Pancreas (tissue), 10 donors: ENCODE data around the gene TUBGCP2. TPM values are rescaled to one million over a fixed set of nuclear protein-coding genes. Genes with fewer than 3 reads are reported as not detected.

Experiments used
- ATAC-seq, 4 donors: fragments of 200-7000 bp; cut with Tn5 transposase; one replicate each; pipeline versions ENCODE4 v1.8.0 to v1.9.1; 2020; ENCODE audit warnings: mild to moderate bottlenecking in 4 of 4, moderate library complexity in 4 of 4
- DNase-seq, 6 donors: peaks; one replicate each; pipeline ENCODE4 v3.0.0-alpha.2; 2020
- FAIRE-seq: peaks from 2 replicates; lab custom pipeline; 2012; peaks lifted over from hg19 to GRCh38; lab: Jason Lieb, UNC
- H3K27ac ChIP-seq, 4 donors: fragments of 200-600 bp; sonication (generic); 1 replicate in 3 of 4; 2 replicates in 1 of 4; pipeline versions ENCODE4 v1.5.0 to v1.8.0; 2020
- H3K27me3 ChIP-seq, 4 donors: fragments of 200-600 bp; one replicate each; pipeline ENCODE4 v1.8.0; 2021
- H3K36me3 ChIP-seq, 3 donors: fragments of 200-600 bp; sonication (generic) in 1 of 3; one replicate each; pipeline versions ENCODE4 v1.5.0 to v1.8.0; 2020 to 2021
- H3K4me1 ChIP-seq, 3 donors: fragments of 200-600 bp; one replicate each; pipeline ENCODE4 v1.8.0; 2021
- H3K4me3 ChIP-seq, 4 donors: fragments of 200-600 bp; sonication (generic) in 2 of 4; one replicate each; pipeline versions ENCODE4 v1.5.0 to v1.8.0; 2020 to 2021
- H3K9me3 ChIP-seq, 4 donors: fragments of 200-600 bp; one replicate each; pipeline ENCODE4 v1.8.0; 2021
- WGBS, 2 donors: extraction: QIAGEN DNeasy Blood & Tissue Kit; methylation state at CpG; one replicate each; pipeline ENCODE4 v1.1.7; 2013; 5-methylcytosine and 5-hydroxymethylcytosine counted together
- intact Hi-C, 3 donors: fragments of 100-400 bp; cut with DNase I; formaldehyde crosslinking; loops; one replicate each; pipeline versions ENCODE4 v1.11.1 to v1.14.2; 2022
- polyA plus RNA-seq, 2 donors: library from polyadenylated mRNA; stranded (reverse); fragments of 200-250 nt; gene quantifications; one replicate each; pipeline ENCODE4 v1.2.3, GENCODE V29; 2013
- total RNA-seq, 6 donors: library from RNA; stranded (reverse); fragmentation: NEBNext Ultra II Directional in 4 of 6; extraction: Animal tissue kit (Norgen Biotek cat#: 25700) in 4 of 6; gene quantifications; one replicate each; pipeline versions ENCODE4 v1.2.1 to v1.2.4, GENCODE V29; 2021 to 2023
- TF ChIP-seq, protein P1 (sequence below), 4 donors: fragments of 200-600 bp; sonication (generic) in 3 of 4; IDR thresholded peaks; one replicate each; pipeline versions ENCODE4 v1.5.0 to v1.8.0; 2021; ENCODE audit warnings: antibody characterized with exemption in 4 of 4
- donor health status: healthy with polysubstance abuse.
- donor health status: DM: no; HTN: no; CAD: no; lungs with moderate emphysema.
- donor health status: DM: no; HTN: no; CAD: no.
- donor health status: control.
- donor health status: control.
- donor health status: Bipolar disorder and iron deficiency.
- donor health status: DM: yes; HTN: yes; CAD: no.
- donor health status: DM: no; HTN: no; CAD: no.
- donor health status: DM: no; HTN: no; CAD: no.
- donor health status: DM: yes; HTN: yes; CAD: no.

TUBGCP2 gene
- total and polyA plus RNA-seq, 8 donors = 23.5 to 161 (median 29.3) TPM

DNA sequence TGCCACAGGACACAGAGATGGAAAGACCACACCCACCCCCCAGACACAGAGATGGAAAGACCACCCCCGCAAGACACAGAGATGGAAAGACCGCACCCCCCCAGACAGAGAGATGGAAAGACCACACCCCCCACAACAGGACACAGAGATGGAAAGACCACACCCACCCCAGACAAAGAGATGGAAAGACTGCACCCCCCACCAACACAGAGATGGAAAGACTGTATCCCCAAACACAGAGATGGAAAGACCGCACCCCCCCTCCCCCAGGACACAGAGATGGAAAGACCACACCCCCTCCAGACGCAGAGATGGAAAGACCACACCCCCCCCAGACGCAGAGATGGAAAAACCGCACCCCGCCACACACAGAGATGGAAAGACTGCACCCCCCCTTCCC, 8.1 kb upstream of the TUBGCP2 start:
- FAIRE-seq (no peak), ATAC-seq (no peak), DNase-seq (no peak)
- WGBS, 2 donors = 68 to 75% methylated on average over 7 of the region's 7 CpGs
- intact Hi-C loops = no loop called here
- H3K27me3 ChIP-seq = no peaks in the 10 kb centered on the region
- no peak overlapping the region for H3K4me3 ChIP-seq
- H3K36me3 ChIP-seq = peaks cover 0 to 9% (median 4%) of the 10 kb centered on the region in 3 donors
- no peak overlapping the region for H3K27ac ChIP-seq
- TF ChIP-seq, protein P1, sequence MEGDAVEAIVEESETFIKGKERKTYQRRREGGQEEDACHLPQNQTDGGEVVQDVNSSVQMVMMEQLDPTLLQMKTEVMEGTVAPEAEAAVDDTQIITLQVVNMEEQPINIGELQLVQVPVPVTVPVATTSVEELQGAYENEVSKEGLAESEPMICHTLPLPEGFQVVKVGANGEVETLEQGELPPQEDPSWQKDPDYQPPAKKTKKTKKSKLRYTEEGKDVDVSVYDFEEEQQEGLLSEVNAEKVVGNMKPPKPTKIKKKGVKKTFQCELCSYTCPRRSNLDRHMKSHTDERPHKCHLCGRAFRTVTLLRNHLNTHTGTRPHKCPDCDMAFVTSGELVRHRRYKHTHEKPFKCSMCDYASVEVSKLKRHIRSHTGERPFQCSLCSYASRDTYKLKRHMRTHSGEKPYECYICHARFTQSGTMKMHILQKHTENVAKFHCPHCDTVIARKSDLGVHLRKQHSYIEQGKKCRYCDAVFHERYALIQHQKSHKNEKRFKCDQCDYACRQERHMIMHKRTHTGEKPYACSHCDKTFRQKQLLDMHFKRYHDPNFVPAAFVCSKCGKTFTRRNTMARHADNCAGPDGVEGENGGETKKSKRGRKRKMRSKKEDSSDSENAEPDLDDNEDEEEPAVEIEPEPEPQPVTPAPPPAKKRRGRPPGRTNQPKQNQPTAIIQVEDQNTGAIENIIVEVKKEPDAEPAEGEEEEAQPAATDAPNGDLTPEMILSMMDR (IDR thresholded peaks at IDR 0.05) = no peak
- H3K9me3 ChIP-seq = no peaks in the 10 kb centered on the region
- no peaks in the 10 kb centered on the region for H3K4me1 ChIP-seq

DNA sequence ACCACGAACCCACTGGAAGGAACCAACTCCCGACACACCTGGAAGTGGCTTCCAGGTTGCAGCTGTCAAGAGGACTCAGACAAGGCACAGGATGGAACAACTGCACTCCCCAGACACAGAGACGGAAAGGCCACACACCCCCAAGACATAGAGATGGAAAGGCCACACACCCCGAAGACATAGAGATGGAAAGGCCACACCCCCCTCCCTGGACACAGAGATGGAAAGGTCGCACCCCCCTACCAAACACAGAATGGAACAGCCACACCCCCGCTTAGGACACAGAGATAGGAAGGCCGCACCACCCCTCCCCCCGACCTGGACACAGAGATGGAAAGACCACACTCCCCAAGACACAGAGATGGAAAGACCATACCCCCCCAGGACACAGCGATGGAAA, 7.6 kb upstream of the TUBGCP2 start:
- no peaks in the 10 kb centered on the region for H3K9me3 ChIP-seq
- WGBS, 2 donors = 86 to 92% methylated on average over 9 of the region's 9 CpGs
- no peak overlapping the region for H3K4me3 ChIP-seq
- no peaks in the 10 kb centered on the region for H3K4me1 ChIP-seq
- no peak overlapping the region for H3K27ac ChIP-seq
- peaks cover 0 to 11% (median 4%) of the 10 kb centered on the region in 3 donors for H3K36me3 ChIP-seq
- intact Hi-C loops = no loop called here
- FAIRE-seq = no peak
- DNase-seq = no peak
- ATAC-seq = no peak
- no peaks in the 10 kb centered on the region for H3K27me3 ChIP-seq
- TF ChIP-seq, protein P1 (IDR thresholded peaks at IDR 0.05) = no peak

DNA sequence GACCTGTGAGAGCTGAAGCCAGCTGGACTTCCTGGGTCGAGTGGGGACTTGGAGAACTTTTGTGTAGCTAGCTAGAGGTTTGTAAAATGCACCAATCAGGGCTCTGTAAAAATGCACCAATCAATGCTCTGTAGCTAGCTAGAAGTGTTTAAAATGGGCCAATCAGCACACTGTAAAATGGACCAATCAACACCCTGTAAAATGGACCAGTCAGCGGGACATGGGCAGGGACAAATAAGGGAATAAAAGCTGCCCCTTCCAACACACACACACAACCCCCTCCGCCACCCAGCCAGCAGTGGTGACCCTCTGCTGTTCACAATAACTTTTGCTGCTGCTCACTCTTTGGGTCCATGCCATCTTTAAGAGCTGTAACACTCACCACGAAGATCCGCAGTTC, 7.2 kb upstream of the TUBGCP2 start:
- TF ChIP-seq, protein P1 (IDR thresholded peaks at IDR 0.05) = no peak
- FAIRE-seq = no peak
- Histone ChIP-seq H3K9me3 (no peaks in the 10 kb centered on the region), H3K27me3 (no peaks in the 10 kb centered on the region), H3K4me3 (no peak overlapping the region), H3K27ac (no peak overlapping the region), H3K4me1 (no peaks in the 10 kb centered on the region), H3K36me3 (peaks cover 0 to 11% (median 4%) of the 10 kb centered on the region in 3 donors)
- intact Hi-C loops = no loop called here
- WGBS, 2 donors = 86 to 88% methylated on average over 5 of the region's 5 CpGs
- no peak for ATAC-seq
- no peak for DNase-seq

DNA sequence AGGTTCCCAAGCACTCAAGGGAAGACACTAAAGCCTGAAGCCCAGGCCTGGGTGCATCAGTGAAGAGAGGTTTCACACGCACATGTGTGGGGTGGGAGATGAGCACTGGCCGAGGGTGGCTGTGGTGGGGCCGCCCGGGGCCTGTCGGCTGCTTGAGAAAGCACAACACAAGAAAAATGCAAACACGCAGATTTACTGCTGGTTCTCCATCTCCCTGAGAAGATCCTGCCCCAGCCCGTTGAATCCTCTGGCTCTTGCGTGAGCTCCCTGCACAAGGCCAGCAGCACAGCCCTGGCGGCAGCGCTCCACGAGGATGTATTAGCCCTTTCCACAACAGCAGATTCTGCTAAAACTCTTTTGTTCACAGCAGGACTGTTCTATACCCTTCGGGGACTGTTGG, 6.2 kb upstream of the TUBGCP2 start:
- TF ChIP-seq, protein P1 (IDR thresholded peaks at IDR 0.05) = no peak
- no peaks in the 10 kb centered on the region for H3K9me3 ChIP-seq
- intact Hi-C loops = no loop called here
- ATAC-seq = no peak
- peaks cover 0 to under 1% (median under 1%) of the 10 kb centered on the region in 3 donors for H3K4me1 ChIP-seq
- no peak overlapping the region for H3K27ac ChIP-seq
- no peak for FAIRE-seq
- peaks cover 0 to 11% (median 4%) of the 10 kb centered on the region in 3 donors for H3K36me3 ChIP-seq
- WGBS, 2 donors = 87 to 91% methylated on average over 12 of the region's 12 CpGs
- H3K4me3 ChIP-seq = no peak overlapping the region
- no peak for DNase-seq
- H3K27me3 ChIP-seq = no peaks in the 10 kb centered on the region

DNA sequence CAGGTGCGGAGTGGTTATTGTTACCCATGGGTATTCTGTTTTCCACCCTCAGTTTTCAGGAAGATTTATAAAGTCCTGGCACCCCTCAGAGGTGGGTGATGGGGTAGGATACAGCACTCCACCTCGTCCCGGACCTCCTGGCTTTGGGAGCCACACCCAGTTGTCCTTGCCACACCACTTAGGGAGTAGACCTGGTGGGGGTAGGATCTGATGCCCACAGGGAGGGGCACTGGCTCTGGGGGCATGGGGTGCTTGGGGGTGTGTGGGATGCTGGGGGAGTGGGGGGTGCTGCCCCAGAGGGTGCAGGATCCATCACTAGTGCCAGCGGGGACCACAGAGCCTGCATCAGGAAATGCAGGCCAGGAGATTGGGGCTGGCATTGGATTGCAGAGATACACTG, 4.5 kb upstream of the TUBGCP2 start:
- 61 to 73% methylated on average over 4 of the region's 4 CpGs for WGBS, 2 donors
- DNase-seq (peak in 2 of 6 donors; percentile 21 to 41), FAIRE-seq (no peak), ATAC-seq (no peak)
- TF ChIP-seq, protein P1 (IDR thresholded peaks at IDR 0.05) = no peak
- H3K27me3 ChIP-seq = no peaks in the 10 kb centered on the region
- peaks cover 0 to 11% (median 4%) of the 10 kb centered on the region in 3 donors for H3K36me3 ChIP-seq
- peaks cover 3 to 6% (median 6%) of the 10 kb centered on the region in 3 donors for H3K4me1 ChIP-seq
- H3K27ac ChIP-seq = no peak overlapping the region
- intact Hi-C loops = no loop called here
- no peak overlapping the region for H3K4me3 ChIP-seq
- no peaks in the 10 kb centered on the region for H3K9me3 ChIP-seq
